Uterus (tissue), 2 donors: Measurements from ENCODE around the gene ZNF609.

Experiments
- POLR2A ChIP-seq, 2 donors: fragments of 450-650 bp; IDR thresholded peaks; one replicate each; pipeline ENCODE4 v1.6.1; 2016; ENCODE audit warnings: antibody characterized with exemption in 2 of 2, mild to moderate bottlenecking in 1 of 2, moderate library complexity in 1 of 2
- TF ChIP-seq, protein P1 (sequence below), 4 experiments: fragments of 200-600 bp in 2 of 4; fragments of 450-650 bp in 2 of 4; sonication (generic) in 2 of 4; IDR thresholded peaks; one replicate each; pipeline ENCODE4 v1.5.1; 2016 to 2019; ENCODE audit warnings: antibody characterized with exemption in 4 of 4, mild to moderate bottlenecking in 2 of 4, moderate library complexity in 1 of 4

GRCh38 chr15:64640146-64640871, 179.9 kb downstream of the ZNF609 start:
- TF ChIP-seq, protein P1, sequence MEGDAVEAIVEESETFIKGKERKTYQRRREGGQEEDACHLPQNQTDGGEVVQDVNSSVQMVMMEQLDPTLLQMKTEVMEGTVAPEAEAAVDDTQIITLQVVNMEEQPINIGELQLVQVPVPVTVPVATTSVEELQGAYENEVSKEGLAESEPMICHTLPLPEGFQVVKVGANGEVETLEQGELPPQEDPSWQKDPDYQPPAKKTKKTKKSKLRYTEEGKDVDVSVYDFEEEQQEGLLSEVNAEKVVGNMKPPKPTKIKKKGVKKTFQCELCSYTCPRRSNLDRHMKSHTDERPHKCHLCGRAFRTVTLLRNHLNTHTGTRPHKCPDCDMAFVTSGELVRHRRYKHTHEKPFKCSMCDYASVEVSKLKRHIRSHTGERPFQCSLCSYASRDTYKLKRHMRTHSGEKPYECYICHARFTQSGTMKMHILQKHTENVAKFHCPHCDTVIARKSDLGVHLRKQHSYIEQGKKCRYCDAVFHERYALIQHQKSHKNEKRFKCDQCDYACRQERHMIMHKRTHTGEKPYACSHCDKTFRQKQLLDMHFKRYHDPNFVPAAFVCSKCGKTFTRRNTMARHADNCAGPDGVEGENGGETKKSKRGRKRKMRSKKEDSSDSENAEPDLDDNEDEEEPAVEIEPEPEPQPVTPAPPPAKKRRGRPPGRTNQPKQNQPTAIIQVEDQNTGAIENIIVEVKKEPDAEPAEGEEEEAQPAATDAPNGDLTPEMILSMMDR (IDR thresholded peaks at IDR 0.05), result no peak
- TF ChIP-seq POLR2A (IDR thresholded peaks at IDR 0.05), result no peak
